Transverse colon (tissue), 4 donors: ENCODE measurements around the gene TMEM192.

Source experiments
- POLR2AphosphoS5 ChIP-seq, 3 donors: sonication (generic); formaldehyde crosslinking; IDR thresholded peaks; one replicate each; pipeline ENCODE4 v1.6.1; 2016; ENCODE audit warnings: antibody characterized with exemption in 3 of 3
- TF ChIP-seq, protein P1 (sequence below), 5 experiments: fragments of 200-600 bp in 3 of 5; fragments of 450-650 bp in 2 of 5; sonication (generic) in 3 of 5; IDR thresholded peaks; 1 replicate in 2 of 5; 2 replicates in 3 of 5; pipeline ENCODE4 v1.5.1; 2016 to 2017; ENCODE audit warnings: antibody characterized with exemption in 5 of 5, inconsistent platforms in 3 of 5, mild to moderate bottlenecking in 2 of 5, moderate library complexity in 1 of 5

DNA sequence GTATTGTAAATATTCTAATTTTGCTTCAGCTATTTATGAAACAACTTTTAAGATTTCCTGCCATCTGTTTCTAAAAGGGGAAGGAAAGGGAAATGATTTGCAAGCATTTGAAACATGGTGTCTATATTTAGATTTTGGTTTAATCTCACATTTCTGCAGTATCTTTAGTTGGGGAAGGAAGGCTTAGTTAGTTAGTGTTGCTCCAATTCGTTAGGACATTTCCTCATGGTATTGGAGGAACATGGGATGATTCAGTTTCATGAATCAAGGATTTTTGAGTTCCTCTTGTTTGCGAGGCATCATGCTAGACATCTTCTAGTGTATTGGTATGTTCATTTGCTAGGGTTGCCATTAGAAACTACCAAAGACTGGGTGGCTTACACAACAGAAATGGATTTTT lies 20.5 kb upstream of the TMEM192 start:
- TF ChIP-seq, protein P1, sequence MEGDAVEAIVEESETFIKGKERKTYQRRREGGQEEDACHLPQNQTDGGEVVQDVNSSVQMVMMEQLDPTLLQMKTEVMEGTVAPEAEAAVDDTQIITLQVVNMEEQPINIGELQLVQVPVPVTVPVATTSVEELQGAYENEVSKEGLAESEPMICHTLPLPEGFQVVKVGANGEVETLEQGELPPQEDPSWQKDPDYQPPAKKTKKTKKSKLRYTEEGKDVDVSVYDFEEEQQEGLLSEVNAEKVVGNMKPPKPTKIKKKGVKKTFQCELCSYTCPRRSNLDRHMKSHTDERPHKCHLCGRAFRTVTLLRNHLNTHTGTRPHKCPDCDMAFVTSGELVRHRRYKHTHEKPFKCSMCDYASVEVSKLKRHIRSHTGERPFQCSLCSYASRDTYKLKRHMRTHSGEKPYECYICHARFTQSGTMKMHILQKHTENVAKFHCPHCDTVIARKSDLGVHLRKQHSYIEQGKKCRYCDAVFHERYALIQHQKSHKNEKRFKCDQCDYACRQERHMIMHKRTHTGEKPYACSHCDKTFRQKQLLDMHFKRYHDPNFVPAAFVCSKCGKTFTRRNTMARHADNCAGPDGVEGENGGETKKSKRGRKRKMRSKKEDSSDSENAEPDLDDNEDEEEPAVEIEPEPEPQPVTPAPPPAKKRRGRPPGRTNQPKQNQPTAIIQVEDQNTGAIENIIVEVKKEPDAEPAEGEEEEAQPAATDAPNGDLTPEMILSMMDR (IDR thresholded peaks at IDR 0.05): no peak
- no peak for TF ChIP-seq POLR2AphosphoS5 (IDR thresholded peaks at IDR 0.05)
